Forelimb muscle (tissue), 1 donor: ENCODE data around the gene SEMG2. TPM values are rescaled to one million over a fixed set of nuclear protein-coding genes. Genes with fewer than 3 reads are reported as not detected.

Experiments used
- DNase-seq: peaks from one replicate; pipeline ENCODE4 v3.0.0-alpha.2; 2013; ENCODE audit warnings: low read depth
- polyA plus RNA-seq: library from polyadenylated mRNA; unstranded; fragments of 120-200 nt; gene quantifications from one replicate; pipeline ENCODE4 v1.2.1, GENCODE V29; 2013; ENCODE audit not compliant: insufficient read length

The SEMG2 gene, protein sequence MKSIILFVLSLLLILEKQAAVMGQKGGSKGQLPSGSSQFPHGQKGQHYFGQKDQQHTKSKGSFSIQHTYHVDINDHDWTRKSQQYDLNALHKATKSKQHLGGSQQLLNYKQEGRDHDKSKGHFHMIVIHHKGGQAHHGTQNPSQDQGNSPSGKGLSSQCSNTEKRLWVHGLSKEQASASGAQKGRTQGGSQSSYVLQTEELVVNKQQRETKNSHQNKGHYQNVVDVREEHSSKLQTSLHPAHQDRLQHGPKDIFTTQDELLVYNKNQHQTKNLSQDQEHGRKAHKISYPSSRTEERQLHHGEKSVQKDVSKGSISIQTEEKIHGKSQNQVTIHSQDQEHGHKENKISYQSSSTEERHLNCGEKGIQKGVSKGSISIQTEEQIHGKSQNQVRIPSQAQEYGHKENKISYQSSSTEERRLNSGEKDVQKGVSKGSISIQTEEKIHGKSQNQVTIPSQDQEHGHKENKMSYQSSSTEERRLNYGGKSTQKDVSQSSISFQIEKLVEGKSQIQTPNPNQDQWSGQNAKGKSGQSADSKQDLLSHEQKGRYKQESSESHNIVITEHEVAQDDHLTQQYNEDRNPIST
- not detected for polyA plus RNA-seq

DNA sequence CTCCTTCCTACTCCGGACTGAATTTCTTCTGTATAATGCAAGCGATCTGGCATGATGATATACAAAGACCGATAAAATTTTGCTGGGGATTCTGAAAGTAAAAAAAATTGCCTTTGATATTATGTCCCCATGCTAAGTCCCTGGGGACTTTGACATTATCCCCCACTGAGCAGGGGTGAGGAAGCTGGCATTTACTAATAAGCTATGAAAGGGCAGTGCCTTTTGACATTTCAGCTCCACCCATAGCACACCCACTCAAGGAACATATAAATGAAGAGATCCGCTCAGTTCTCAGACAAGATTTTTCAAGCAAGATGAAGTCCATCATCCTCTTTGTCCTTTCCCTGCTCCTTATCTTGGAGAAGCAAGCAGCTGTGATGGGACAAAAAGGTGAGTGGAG is at the start of gene SEMG2:
TSS of gene SEMG2 (plus strand) at position 298 of the 400 bp plus-strand sequence. CDS start at position 315, 17 bp downstream.
- DNase-seq = no peak

DNA sequence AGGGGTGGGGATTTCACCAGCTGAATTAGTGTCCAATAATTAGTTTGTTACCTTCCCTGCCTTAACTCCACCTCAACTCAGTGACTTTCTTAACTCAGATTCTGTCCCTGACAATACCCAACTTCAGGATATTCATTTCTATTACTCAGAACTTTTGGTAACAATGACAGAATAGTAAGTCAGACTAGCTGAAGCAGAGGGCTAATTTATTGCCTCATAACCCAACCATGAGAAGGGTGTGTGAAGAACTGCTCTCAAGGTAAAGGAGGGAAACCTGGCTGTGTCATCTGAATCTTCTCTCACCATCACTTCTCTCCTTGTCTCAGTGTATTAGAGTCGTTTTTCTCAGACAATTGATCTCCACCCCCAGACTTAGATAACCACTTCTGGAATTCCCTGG is 47.7 kb upstream of the SEMG2 start:
- DNase-seq = no peak

DNA sequence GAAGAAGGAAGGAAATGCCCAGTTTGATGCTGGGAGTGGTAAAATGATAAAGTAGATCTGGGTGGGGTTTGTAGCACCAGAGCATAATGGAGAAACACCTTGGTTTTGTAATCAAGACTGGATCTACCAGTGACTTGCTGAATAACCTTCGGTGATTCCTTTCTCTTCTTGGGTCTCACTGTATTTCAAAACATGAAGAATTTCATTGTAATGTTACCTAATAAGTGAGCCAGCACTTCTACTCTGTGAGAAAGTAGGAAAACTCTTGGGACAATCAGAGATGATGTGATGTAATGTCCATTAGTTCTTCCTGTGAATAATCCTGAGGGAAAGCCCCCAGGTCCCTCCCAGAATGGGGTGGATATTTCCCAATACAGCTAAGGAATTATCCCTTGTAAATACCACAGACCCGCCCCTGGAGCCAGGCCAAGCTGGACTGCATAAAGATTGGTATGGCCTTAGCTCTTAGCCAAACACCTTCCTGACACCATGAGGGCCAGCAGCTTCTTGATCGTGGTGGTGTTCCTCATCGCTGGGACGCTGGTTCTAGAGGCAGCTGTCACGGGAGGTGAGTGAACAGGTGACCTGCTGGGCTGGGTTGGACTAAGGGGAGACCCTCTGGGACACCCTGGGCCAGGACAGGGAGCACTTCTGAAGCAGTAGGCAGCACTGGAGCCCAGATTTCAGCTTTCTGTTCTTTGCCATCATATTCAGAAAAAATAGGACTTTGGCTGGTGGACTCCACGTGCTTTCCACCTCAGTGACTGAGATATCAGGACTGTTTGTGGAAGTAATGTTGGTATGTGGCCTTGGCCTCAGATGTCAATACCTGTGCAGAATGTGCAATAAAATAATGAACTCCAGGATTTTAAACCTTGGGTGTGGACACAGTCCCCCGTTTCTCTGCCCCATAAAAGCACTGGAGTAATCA is 46.5 kb upstream of the SEMG2 start, which contains the start of gene PI3:
TSS of gene PI3 (plus strand) at position 469 of the 931 bp plus-strand sequence. CDS start at position 490, 21 bp downstream.
- no peak for DNase-seq

DNA sequence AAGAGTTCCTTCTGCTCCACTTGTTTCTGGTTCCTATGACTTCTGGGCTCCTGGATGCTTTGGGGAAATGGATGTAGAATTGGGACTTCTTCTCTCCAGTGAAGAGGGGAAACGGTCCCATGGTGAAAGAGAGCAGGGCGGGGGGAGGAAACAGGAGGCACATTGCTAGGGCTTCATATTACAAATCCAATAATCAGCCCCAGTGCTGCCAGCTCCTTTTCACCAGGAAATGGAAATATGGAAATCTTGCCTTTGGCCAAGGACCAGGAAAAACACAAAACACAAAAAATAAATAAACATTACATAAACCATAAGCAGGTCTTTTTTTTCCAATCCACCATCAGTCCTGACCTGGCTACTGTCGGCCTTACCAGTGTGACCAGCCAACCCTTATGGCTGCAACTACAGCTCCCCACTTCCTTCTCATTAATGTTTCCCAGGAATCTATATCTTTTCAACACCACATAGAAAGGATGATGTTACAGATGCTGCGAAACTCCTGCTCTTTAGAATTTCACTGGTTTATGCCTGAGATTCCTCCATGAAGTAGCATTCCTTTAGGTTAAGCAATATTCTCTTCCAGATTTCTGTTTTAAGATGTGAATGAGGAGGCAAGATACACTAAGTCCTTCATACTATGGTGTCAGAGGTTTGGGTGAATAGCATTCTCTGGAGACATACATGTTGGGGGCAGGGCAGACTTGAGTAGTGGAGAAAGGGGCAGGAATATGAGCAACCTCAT is 44.5 kb upstream of the SEMG2 start:
- DNase-seq = no peak

DNA sequence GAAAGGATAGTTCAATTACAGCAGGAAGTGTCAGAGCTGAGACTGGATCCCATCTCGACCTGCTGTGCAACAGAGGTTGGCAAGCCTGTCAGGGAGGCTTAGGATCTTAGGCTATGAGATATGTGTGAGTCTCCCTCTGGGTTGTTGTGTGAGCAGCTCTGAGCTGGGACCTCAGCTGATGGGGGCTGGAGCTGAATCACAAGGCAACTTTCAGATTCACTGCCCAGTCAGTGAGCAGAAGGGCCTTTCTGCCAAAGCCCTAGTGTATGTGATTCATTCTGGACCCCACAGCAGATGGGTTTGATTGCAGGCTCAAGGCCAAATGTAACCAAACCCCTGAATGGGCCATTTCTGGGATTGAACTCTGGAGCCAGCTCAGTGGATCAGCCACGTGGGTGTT is 42.0 kb upstream of the SEMG2 start:
- no peak for DNase-seq

DNA sequence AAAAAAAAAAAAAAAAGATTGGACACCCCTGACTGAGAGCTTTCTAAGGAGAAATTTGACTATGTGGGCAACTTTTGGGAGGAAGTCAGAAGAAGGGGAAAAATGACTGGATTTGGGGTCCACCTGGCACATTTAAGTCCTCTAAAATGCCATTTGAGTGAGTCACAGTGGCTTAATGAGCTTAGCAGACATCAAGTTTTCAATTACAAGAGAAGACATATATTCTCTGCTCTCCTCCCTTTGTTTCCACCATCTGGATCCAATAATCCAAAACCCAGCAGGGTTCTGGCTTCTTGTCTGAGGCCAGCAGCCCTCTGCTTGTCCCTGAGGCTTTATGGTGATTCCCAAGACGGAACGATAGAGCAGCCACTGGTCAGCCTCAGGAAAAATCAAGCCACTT is 39.5 kb upstream of the SEMG2 start:
- no peak for DNase-seq

DNA sequence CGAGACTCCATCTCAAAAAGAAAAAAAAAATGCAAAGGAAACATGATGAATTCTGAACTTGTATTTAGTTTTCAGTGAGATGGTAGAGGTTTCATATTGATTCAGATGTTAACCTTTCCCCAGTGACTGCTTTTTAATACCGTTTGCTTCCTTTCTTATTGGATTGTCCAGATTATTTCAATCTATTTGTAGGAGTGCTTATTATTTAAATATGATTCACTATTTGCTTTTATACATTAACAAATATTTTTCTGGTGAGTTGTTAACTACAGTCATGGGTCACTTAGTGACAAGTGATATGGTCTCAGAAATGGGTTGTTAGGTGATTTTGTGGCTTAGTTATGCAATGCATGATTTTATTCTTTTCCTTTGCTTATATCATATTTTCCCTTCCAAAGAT is 38.1 kb upstream of the SEMG2 start:
- DNase-seq = no peak

DNA sequence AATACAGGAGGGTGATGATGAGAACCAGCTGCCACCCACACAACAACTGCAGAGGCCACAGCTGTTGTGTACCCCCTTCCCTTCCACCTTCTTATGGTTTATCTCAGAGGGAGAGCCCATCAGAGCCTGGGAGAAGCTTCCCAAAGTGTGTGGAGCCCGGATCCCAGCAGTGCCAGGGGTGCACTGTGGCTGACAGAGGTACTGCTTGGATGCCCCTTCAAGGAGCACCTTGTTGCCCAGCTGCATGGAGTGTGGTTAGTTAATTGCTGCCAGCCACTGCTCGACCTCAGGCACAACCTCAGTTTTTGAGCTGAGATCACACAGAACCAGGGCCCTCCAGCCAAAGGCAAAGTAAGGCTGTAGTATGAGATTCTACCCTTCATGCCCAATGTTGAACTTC is 33.5 kb upstream of the SEMG2 start:
- no peak for DNase-seq

DNA sequence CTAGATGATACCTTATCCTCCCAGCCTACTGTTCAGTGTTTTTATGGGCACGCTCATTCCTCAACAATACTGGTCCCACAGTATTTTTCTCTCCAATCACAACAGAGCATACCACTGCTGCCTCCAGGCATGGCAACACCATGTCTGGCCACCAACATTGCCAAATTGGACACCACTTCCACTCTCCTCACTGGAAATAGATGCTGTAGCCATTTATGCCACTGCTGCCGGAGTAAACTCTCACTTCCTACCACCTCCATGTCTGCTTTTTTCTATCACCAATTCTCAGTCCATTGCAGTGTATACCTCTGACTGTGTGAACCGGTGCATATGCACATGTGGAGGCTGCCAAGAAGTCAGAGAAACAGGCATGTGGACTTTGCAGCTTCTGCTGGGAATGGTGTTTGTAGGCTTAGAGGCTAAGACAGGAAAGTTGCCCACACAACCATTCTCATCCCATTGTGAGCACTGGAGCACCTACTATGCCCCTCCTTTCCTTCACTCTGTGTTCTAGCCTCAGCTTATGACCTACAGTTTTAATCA is 32.0 kb upstream of the SEMG2 start:
- no peak for DNase-seq

DNA sequence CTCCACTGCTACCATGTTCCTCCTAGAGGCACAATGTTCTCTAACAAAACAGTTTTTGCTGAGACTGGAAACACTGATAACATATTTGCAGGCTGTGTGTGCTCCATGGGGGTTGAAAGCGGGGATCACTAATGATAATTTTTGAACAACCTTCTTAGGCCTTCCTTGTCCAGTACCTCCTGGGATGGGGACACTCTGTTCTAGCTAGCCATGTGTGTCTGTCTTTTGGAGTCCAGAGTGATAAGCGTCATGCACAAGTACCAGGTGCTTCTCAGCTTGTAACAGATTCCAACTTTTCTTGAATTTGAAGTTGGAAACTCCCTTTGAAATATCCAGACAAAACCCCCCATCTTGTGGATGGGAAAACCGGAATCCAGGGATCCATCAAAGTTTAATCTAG is 31.3 kb upstream of the SEMG2 start:
- DNase-seq = no peak

DNA sequence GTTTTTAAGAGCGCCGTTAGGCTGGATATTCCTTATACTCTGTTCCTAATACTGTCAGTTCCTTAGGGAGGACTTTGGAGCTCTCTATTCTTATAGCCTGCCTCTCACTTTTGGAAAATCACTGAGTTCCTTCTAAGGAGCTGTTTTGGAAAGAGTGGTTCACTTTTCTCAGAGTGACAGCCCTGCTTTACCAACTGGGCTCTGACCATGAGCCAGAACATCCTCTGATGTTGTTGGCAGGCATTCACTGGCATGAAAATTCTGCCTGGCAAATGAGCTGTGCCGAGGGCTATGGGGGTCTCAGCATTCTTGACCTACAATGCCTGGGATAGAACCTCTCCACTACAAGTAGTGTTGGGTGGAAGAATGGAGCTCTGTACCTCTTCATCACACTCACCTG is 29.2 kb upstream of the SEMG2 start:
- DNase-seq = no peak

DNA sequence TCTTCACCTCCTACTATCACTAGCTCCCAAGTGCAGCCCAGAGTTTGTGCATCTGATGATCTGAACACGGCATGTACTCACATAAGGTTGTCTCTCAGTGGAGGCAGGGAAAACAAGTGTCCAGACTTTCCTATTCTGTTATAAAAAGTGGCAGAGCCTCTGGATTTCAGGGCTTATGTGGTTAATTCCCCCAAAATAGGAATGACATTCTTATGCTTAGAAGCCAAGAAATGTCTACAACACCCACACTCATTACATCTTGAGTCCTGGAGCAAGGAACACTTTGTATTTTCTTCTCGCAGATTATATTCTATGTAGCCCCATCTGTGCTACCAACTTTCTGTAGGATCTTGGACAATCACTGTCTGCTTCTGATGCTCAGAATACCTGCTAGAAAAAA is 27.8 kb upstream of the SEMG2 start:
- DNase-seq = no peak

DNA sequence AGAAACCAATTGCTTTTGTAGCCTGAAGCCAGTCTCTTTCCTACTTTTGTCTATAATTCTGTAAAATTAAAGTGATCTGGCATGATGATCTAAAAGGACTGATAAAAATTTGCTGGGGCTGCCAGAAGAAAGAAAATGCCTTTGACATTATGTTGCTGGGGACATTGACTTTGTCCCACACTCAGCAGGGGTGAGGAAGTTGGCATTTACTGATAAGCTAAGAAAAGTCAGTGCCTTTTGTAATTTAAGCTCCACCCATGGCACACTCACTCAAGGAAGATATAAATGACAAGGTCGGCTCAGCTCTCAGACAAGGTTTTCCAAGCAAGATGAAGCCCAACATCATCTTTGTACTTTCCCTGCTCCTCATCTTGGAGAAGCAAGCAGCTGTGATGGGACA is 14.4 kb upstream of the SEMG2 start, which contains the start of gene SEMG1:
TSS of gene SEMG1 (plus strand) at position 309 of the 400 bp plus-strand sequence. CDS start at position 330, 21 bp downstream.
- no peak for DNase-seq

DNA sequence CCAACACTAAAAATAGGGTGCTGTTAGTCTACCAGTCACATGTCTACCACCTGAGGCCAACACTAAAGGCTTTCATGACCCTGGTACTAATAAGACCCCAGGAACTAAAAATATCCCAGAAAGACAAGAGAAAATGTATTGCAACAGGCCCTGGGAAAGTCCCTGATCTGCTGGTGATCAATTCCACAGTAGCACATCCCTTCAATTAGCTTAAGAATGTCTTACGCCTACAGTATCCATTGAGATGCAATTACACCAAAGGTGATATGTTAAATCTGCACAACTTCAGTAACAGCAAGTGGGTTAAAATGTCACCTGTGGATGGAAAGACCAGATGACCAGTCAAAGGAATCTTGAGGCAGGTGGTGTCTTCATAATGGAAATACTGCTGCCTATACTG is 11.2 kb upstream of the SEMG2 start:
- no peak for DNase-seq

DNA sequence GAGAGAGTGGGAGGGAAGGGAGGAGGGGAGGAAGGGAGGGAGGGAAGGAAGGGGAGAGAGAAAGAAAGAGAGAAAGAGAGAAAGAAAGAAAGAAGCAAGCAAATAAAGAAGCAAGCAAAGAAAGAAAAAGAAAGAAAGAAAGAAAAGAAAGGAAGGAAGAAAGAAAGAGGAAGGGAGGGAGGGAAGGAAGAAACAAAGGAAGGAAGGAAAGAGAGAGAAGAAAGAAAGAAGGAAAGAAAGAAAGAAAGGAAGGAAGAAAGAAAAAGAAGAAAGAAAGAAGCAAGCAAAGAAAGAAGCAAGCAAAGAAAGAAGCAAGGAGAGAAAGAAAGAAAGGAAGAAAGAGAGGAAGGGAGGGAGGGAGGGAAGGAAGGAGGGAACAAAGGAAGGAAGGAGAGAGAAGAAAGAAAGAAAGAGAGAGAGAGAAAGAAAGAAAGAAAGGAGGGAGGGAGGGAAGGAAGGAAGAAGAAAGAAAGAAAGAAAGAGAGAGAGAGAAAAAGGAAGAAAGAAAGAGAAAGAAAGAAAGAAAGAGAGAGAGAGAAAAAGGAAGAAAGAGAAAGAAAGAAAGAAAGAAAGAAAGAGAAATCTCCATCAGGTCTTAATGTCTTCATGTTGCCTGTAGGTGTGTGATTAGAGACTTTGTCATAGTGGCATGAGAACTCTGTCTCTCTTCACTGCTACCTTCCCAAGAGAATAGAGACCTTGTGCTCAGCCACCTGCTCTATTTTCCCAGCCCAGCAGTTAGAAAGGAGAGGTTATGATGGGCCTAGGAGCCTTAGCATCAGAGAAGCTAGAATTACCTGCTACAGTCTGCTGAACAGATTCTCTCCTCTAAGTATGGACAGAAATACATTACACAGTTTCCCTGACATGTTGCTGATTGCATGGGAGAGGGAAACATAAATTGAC is 9.4 kb upstream of the SEMG2 start:
- no peak for DNase-seq

DNA sequence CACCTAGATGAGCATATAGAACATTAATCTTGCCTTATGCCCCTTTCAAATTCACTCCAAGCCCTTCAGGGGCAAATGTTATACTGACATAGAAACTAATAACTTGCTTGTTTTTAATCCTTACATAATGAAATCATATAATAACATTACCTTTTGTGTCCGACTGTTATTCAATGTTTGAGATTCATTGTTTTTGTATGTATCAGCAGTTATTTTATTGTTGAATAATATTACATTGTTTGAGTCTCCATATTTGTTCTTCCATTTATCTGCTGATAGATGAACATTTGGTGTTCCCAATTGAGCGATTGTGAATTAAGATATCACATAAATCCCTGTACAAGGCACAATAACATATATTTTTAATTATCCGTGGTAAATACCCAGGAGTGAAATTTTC is 8.3 kb upstream of the SEMG2 start:
- no peak for DNase-seq

DNA sequence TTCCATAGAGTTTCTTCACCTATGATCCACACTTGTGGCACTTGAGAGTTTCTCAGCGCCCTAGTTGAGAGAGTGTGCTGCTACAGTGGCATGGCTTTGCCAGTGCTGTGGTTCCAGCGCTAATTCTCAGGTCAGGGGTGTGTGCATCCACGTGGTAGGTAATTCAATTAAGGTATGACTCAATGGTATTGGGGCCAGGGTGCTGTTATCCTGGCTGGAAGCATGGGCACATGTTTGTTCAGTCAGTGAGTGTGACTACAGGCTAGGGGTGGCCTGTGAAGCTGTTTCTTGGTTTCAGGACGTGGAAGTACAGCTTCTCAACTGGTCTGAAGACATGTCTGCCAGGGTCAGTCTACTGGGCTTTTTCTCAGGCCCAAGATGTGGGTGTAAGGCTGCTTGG is 3.0 kb upstream of the SEMG2 start:
- DNase-seq = no peak

DNA sequence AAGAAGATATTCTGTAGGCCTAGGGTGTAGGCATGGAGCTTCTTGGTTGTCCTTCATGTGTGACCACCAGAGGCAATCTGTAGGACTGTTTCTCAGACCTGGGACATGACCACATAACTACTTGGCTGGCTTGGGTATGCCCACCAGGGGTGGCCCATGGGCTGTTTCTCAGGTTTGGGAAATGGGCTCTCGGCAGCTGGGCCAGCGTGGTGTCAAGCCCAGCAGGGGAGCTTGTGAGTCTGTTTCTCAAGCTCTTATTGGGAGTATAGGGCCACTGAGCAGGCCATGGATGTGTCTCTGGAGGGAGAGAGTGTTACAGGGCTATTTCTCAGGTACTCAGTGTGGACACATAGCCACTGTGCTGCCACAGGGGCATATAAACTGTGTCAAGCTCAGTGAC is 2.5 kb upstream of the SEMG2 start:
- no peak for DNase-seq

DNA sequence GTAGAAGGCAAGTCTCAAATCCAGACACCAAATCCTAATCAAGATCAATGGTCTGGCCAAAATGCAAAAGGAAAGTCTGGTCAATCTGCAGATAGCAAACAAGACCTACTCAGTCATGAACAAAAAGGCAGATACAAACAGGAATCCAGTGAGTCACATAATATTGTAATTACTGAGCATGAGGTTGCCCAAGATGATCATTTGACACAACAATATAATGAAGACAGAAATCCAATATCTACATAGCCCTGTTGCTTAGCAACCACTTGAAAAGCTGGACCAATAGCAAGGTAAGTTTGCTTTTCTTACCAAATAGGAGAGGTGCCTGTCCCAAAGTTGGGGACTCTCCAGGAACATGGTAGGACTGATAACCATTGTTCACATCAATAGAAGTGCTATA is 2.0 kb downstream of the SEMG2 start:
- DNase-seq = no peak

DNA sequence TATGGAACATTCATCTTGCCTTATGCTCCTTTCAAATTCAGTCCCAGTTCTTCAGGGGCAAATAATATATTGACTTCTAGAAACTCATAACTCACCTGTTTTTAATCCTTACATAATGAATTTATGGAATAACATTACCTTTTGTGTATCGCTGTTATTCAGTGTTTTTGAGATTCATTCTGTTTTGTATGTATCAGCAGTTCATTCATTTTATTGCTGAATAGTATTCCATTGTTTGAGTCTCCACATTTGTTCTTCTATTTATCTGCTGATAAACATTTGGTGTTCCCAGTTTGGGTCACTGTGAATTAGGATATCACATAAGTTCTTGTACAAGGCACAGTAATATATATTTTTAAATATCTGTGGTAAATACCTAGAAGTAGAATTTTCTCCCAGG is 5.1 kb downstream of the SEMG2 start:
- DNase-seq = no peak
